ENCODE data around the gene BACE1. TPM values are rescaled to one million over a fixed set of nuclear protein-coding genes. Genes with fewer than 3 reads are reported as not detected.

Gene BACE1
- total and polyA plus RNA-seq, 10 of the 15 experiments (the other 5 are each of a cell fraction or from before 2014, with no cell fraction given): 0.07 to 1.6 (median 0.32) TPM

DNA sequence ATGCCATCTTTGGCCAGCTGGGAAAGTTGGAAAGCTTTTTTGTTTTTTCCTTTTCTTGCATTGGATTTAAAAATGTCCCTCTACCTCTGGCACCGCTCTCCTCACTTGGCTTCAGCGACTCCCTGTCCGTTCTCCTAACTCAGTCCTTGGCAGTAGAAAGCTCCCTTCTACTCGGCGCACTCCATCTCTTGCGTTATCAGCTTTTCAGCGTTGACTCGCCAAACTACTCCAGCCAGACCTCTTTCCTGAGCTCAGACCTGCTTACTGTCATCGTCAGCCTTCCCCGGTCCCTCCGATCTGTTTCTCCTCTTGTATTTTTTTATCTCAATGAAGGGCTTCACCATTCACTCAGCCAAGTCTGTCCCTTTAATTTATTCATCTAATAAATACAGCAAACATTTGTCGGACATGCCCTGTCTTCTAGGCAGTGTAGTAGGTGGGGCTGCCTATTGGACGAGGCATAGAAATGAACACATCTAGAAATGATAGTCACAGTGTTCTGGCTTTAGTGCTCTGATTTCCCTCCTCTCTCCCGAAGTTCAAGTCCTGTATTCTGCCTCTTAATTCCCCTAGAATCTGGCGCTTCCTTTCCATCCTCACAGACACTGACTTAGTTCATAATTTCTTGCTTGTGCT is 12.4 kb upstream of the BACE1 start:
- in situ Hi-C loops (cut with MboI): no loop called here
- intact Hi-C loops (cut with micrococcal nuclease; ENCODE audit: unreplicated experiment): no loop called here
- BruUV-seq (replicated peaks): no TSS peak
- Histone ChIP-seq H3K9ac (ENCODE audit: control insufficient read depth, insufficient read depth, low read length) (peak overlapping the region; percentile 63), H3K36me3 (ENCODE audit: control insufficient read depth in 2 of 2, insufficient read depth in 2 of 2, low read length in 1 of 2) (no peaks in the 10 kb centered on the region), H4K20me1 (ENCODE audit: control insufficient read depth, insufficient read depth) (no peaks in the 10 kb centered on the region), H3K79me2 (ENCODE audit: control insufficient read depth, insufficient read depth, low read length) (peaks cover 4% of the 10 kb centered on the region; the same call in 1 of the 2 replicates), H2AFZ (ENCODE audit: control insufficient read depth, low read depth, low read length) (peak overlapping the region; percentile 26), H3K4me2 (ENCODE audit: control insufficient read depth, insufficient read depth) (peak overlapping the region; percentile 75), H3K27ac (ENCODE audit: control insufficient read depth, insufficient read depth) (peak overlapping the region; percentile 39), H3K4me3 (peak overlapping the region; percentile 82), H3K4me1 (ENCODE audit: control insufficient read depth, insufficient read depth, low read length) (no peaks in the 10 kb centered on the region; the same call in 1 of the 2 replicates), H3K27me3 (replicated peaks in 1 of 2; ENCODE audit: control insufficient read depth in 2 of 2, insufficient read depth in 2 of 2, low read length in 1 of 2) (no peaks in the 10 kb centered on the region), H3K9me3 (replicated peaks; ENCODE audit: control insufficient read depth, insufficient read depth, low read length) (no peaks in the 10 kb centered on the region)
- WGBS (ENCODE audit: insufficient coverage, insufficient replicate concordance, low lambda C conversion rate, missing lambda C conversion rate): 17% methylated on average over 15 of the region's 15 CpGs
- TF ChIP-seq NFYB (IDR thresholded peaks at IDR 0.05; ENCODE audit: insufficient read depth, low read depth, low read length) (no peak), ZNF274 (IDR thresholded peaks at IDR 0.05; ENCODE audit: insufficient read depth, insufficient read length) (no peak), NKRF (conservative IDR thresholded peaks at IDR 0.05) (peak; percentile 8; the same call in 1 of the 2 replicates)
- ATAC-seq (peak; percentile 39), FAIRE-seq (peak; percentile 71), DNase-seq (ENCODE audit: low read depth, low spot score) (no peak)
- ChIA-PET RAD21 (ENCODE audit: unreplicated experiment) (interaction anchor here (1.0 to 1.8 kb wide), 4 partner anchors 25 to 148 kb away, joined by 6 to 8 read pairs (median 7); partner anchors contain the start of gene PCSK7), POLR2A (interaction anchor here (0.6 to 1.8 kb wide), 6 partner anchors 9 to 149 kb away, joined by 3 to 7 read pairs (median 3); no protein-coding TSS in a partner anchor), SMC1A (ENCODE audit: uncharacterized antibody, unreplicated experiment) (interaction anchor here (1.5 to 1.6 kb wide), 2 partner anchors 48 to 97 kb away, joined by 3 to 5 read pairs; partner anchors contain the start of gene PCSK7), CTCF (interaction anchor here (0.5 to 2.3 kb wide), 7 partner anchors 96 to 1639 kb away, joined by 3 to 11 read pairs (median 4); partner anchors contain the start of gene PCSK7)

Measured in GM12878 (cell line).